ENCODE results near the gene PTX4. TPM values are rescaled to one million over a fixed set of nuclear protein-coding genes. Genes with fewer than 3 reads are reported as not detected.

The PTX4 gene
- total RNA-seq, 1 experiment from 2014 or later: not detected

- no peak overlapping the region for H3T11ph ChIP-seq (ENCODE audit: low read length)
- no peak overlapping the region for H2BK5ac ChIP-seq (ENCODE audit: insufficient read length, low read length)
- no peak overlapping the region for H3K9ac ChIP-seq (ENCODE audit: extremely low read depth, insufficient read length, low read length)
- H3K4me1 ChIP-seq (ENCODE audit: insufficient read depth, low read length): no peaks in the 10 kb centered on the region
- no peak for DNase-seq
- H3K27ac Mint-ChIP-seq: peak overlapping the region; percentile 20 to 91 (median 79); a peak in 5 of 7 replicates
- H3K23me2 ChIP-seq (ENCODE audit: insufficient read length, low read depth, low read length, poor library complexity, severe bottlenecking): no peaks in the 10 kb centered on the region
- no CpG with 5 or more reads among the region's 13 CpGs for WGBS (ENCODE audit: extremely low coverage, insufficient read length, low lambda C conversion rate)
- no peak overlapping the region for H3K4me2 ChIP-seq (ENCODE audit: insufficient read depth, insufficient read length, low read length)
- H3K14ac ChIP-seq (ENCODE audit: insufficient read depth, low read length): no peak overlapping the region; the same call in 1 of the 2 replicates
- H3K27ac ChIP-seq (ENCODE audit: insufficient read length, low read depth, low read length): no peak overlapping the region
- no peak overlapping the region for H2AFZ ChIP-seq (ENCODE audit: low read length)
- no peak overlapping the region for H2BK15ac ChIP-seq (ENCODE audit: low read depth, low read length)
- H3K9me3 ChIP-seq (ENCODE audit: control insufficient read depth, low read depth, low read length): no peaks in the 10 kb centered on the region
- no peak overlapping the region for H2AK5ac ChIP-seq (ENCODE audit: insufficient read length, low read length)
- H3K18ac ChIP-seq (ENCODE audit: insufficient read length, low read depth, low read length): no peak overlapping the region
- no peaks in the 10 kb centered on the region for H4K20me1 ChIP-seq (ENCODE audit: control insufficient read depth, insufficient read depth, insufficient read length)
- no peak overlapping the region for H2BK20ac ChIP-seq (ENCODE audit: low read depth, low read length, poor library complexity, severe bottlenecking)
- H4K91ac ChIP-seq (ENCODE audit: insufficient read length, low read depth, low read length): no peak overlapping the region
- H3K27me3 Mint-ChIP-seq (ENCODE audit: low read depth): no peaks in the 10 kb centered on the region
- H3K79me2 ChIP-seq (ENCODE audit: insufficient read depth, low read length): no peaks in the 10 kb centered on the region
- TF ChIP-seq CTCF (conservative IDR thresholded peaks at IDR 0.05): no peak
- no peaks in the 10 kb centered on the region; the same call in 1 of the 2 replicates for H3K27me3 ChIP-seq (ENCODE audit: insufficient read depth, low read length)
- no peaks in the 10 kb centered on the region for H3K4me1 Mint-ChIP-seq
- H3K4ac ChIP-seq (ENCODE audit: low read depth, low read length): no peak overlapping the region
- no peak overlapping the region for H2BK120ac ChIP-seq (ENCODE audit: low read depth, low read length, poor library complexity, severe bottlenecking)
- no peaks in the 10 kb centered on the region for H3K9me3 Mint-ChIP-seq
- peak overlapping the region; percentile 56 for H4K8ac ChIP-seq (replicated peaks; ENCODE audit: insufficient read length, low read depth, low read length)
- H3K23ac ChIP-seq (ENCODE audit: insufficient read length, low read depth, low read length): no peak overlapping the region
- no peak overlapping the region for H2BK12ac ChIP-seq (ENCODE audit: insufficient read length, low read depth, low read length)
- no peaks in the 10 kb centered on the region for H3K79me1 ChIP-seq (ENCODE audit: insufficient read depth, low read depth, low read length, poor library complexity, severe bottlenecking)
- no peaks in the 10 kb centered on the region; a peak in 1 of 7 replicates for H3K36me3 Mint-ChIP-seq (ENCODE audit: insufficient read depth in 1 of 3, low read depth in 3 of 3)
- H4K5ac ChIP-seq (ENCODE audit: insufficient read length, low read depth, low read length): no peak overlapping the region
- no peak overlapping the region; a peak in 1 of 5 replicates for H3K4me3 Mint-ChIP-seq
- H3K56ac ChIP-seq (ENCODE audit: insufficient read length, low read depth, low read length): no peak overlapping the region
These were observed 47.9 kb upstream of the PTX4 start for GRCh38 chr16:1536601-1537000.

Data from H9 (cell line).